ENCODE measurements around the gene INSR.

Gene INSR

DNA sequence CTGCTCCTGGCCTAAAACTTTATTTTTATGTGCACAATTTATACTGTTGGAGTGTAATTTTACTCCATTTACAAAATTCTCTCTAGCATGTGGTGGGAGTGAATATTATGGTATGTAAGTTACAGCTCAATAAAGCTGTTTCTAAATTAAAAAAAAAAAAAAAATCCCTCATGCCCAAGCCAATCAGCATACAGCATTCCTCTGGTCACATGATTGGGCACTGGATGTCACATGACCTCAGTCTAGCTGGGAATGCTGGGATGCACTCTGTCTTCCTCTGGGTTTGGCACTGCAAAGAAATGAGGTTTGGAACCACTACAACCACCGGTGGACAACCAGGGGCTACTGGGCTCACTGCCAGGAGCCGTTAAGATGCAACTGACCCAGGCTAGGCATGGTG, 157.1 kb downstream of the INSR start:
- no peak overlapping the region for H3K27ac ChIP-seq
- TF ChIP-seq, protein P1, sequence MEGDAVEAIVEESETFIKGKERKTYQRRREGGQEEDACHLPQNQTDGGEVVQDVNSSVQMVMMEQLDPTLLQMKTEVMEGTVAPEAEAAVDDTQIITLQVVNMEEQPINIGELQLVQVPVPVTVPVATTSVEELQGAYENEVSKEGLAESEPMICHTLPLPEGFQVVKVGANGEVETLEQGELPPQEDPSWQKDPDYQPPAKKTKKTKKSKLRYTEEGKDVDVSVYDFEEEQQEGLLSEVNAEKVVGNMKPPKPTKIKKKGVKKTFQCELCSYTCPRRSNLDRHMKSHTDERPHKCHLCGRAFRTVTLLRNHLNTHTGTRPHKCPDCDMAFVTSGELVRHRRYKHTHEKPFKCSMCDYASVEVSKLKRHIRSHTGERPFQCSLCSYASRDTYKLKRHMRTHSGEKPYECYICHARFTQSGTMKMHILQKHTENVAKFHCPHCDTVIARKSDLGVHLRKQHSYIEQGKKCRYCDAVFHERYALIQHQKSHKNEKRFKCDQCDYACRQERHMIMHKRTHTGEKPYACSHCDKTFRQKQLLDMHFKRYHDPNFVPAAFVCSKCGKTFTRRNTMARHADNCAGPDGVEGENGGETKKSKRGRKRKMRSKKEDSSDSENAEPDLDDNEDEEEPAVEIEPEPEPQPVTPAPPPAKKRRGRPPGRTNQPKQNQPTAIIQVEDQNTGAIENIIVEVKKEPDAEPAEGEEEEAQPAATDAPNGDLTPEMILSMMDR (conservative IDR thresholded peaks at IDR 0.05; ENCODE audit: low read depth, low read length), result no peak
- no peaks in the 10 kb centered on the region for H3K27me3 ChIP-seq (ENCODE audit: insufficient read depth, low read depth)
- no peak overlapping the region for H2AFZ ChIP-seq (ENCODE audit: low read depth)
- H3K4me2 ChIP-seq, result no peak overlapping the region
- H3K4me3 ChIP-seq (IDR thresholded peaks at IDR 0.05; ENCODE audit: insufficient read depth, low read depth, low read length), result no peak overlapping the region
- H3K4me1 ChIP-seq (ENCODE audit: low read depth, poor library complexity, severe bottlenecking), result no peaks in the 10 kb centered on the region
- H3K79me2 ChIP-seq (ENCODE audit: insufficient read depth, low read depth), result no peaks in the 10 kb centered on the region
- H4K20me1 ChIP-seq (ENCODE audit: insufficient read depth), result no peaks in the 10 kb centered on the region
- H3K9ac ChIP-seq, result no peak overlapping the region
- H3K36me3 ChIP-seq (ENCODE audit: insufficient read depth), result no peaks in the 10 kb centered on the region

DNA sequence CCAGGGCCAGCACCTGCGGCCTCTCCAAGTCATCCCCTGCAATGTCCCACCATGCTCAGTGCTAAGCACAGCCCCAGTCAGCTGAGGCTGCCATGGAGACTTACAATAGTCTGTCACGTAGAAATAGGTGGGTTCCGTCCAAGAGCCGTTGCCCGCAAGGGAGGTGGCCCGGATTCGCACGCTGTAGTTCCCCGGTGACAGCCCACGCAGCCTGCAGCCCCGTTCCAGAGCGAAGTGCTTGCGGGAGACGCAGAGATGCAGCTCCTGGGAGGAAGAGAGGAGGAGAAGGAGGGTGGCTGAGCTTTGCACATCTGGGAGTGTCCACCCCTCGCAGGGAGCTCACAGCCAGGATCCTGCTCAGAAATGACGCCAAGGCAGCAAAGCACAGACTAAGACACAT, 162.2 kb downstream of the INSR start:
- Histone ChIP-seq H3K4me3 (IDR thresholded peaks at IDR 0.05; ENCODE audit: insufficient read depth, low read depth, low read length) (no peak overlapping the region), H2AFZ (ENCODE audit: low read depth) (no peak overlapping the region), H3K79me2 (ENCODE audit: insufficient read depth, low read depth) (no peaks in the 10 kb centered on the region), H3K4me1 (ENCODE audit: low read depth, poor library complexity, severe bottlenecking) (no peaks in the 10 kb centered on the region), H3K27ac (no peak overlapping the region), H4K20me1 (ENCODE audit: insufficient read depth) (no peaks in the 10 kb centered on the region), H3K36me3 (ENCODE audit: insufficient read depth) (no peaks in the 10 kb centered on the region), H3K9ac (no peak overlapping the region), H3K27me3 (ENCODE audit: insufficient read depth, low read depth) (no peaks in the 10 kb centered on the region), H3K4me2 (no peak overlapping the region)
- TF ChIP-seq, protein P1 (conservative IDR thresholded peaks at IDR 0.05; ENCODE audit: low read depth, low read length), result no peak

DNA sequence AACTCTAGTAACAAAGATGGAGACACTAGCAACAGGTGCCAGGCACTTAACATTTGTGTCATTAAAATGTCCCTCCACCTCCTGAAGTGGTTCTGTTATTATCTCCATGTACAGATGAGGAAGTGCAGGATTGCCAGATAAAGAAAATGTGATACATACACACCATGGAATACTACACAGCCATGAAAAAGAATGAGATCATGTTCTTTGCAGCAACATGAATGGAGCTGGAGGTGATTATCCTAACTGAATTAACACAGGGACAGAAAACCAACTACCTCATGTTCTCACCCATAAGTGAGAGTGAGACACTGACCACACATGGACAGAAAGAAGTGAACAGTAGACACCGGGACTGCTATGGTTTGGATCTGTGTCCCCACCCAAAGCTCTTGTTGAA, 164.2 kb downstream of the INSR start:
- Histone ChIP-seq H3K79me2 (ENCODE audit: insufficient read depth, low read depth) (no peaks in the 10 kb centered on the region), H3K4me3 (IDR thresholded peaks at IDR 0.05; ENCODE audit: insufficient read depth, low read depth, low read length) (no peak overlapping the region), H3K4me2 (no peak overlapping the region), H3K36me3 (ENCODE audit: insufficient read depth) (no peaks in the 10 kb centered on the region), H3K9ac (no peak overlapping the region), H3K4me1 (ENCODE audit: low read depth, poor library complexity, severe bottlenecking) (no peaks in the 10 kb centered on the region), H2AFZ (ENCODE audit: low read depth) (no peak overlapping the region), H4K20me1 (ENCODE audit: insufficient read depth) (no peaks in the 10 kb centered on the region), H3K27ac (no peak overlapping the region), H3K27me3 (ENCODE audit: insufficient read depth, low read depth) (no peaks in the 10 kb centered on the region)
- TF ChIP-seq, protein P1 (conservative IDR thresholded peaks at IDR 0.05; ENCODE audit: low read depth, low read length), result no peak

DNA sequence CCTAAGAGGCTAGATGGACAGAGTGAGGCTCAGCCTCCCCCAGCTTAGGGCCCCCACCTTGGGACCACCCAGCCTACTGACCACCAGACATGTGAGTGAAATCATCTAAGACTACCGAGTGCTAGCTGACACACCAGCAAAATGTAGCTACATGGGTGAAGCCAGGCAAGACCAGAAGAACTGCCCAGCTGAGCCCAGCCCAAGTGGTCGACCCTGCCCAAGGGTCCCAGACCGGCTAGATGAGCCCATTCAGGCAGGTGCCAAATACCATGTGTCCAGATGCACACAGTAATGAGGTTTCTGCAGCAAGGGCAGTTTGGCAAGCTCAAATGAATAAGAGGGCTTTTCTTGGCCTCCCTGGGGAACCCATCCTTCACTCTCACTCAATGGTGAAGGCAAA, 168.1 kb downstream of the INSR start:
- TF ChIP-seq, protein P1 (conservative IDR thresholded peaks at IDR 0.05; ENCODE audit: low read depth, low read length), result no peak
- no peaks in the 10 kb centered on the region for H3K79me2 ChIP-seq (ENCODE audit: insufficient read depth, low read depth)
- H4K20me1 ChIP-seq (ENCODE audit: insufficient read depth), result no peaks in the 10 kb centered on the region
- H3K4me2 ChIP-seq, result no peak overlapping the region
- no peak overlapping the region for H3K27ac ChIP-seq
- no peaks in the 10 kb centered on the region for H3K27me3 ChIP-seq (ENCODE audit: insufficient read depth, low read depth)
- H3K4me1 ChIP-seq (ENCODE audit: low read depth, poor library complexity, severe bottlenecking), result no peaks in the 10 kb centered on the region
- no peak overlapping the region for H2AFZ ChIP-seq (ENCODE audit: low read depth)
- no peak overlapping the region for H3K4me3 ChIP-seq (IDR thresholded peaks at IDR 0.05; ENCODE audit: insufficient read depth, low read depth, low read length)
- no peak overlapping the region for H3K9ac ChIP-seq
- H3K36me3 ChIP-seq (ENCODE audit: insufficient read depth), result no peaks in the 10 kb centered on the region

DNA sequence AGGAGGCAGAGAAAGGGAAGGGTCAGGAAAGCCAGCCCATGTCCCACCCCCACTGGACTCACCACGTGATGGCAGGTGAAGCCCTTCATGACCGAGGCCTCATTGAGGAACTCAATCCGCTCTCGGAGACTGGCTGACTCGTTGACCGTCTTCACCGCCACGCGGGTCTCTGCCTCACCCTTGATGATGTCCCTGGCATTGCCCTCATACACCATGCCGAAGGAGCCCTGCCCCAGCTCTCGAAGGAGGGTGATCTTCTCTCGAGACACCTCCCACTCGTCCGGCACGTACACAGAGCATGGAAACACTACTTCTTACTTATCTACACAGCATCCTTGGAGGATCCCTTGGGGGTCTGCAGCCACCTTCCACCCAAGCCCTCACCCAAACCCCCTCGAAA, 169.0 kb downstream of the INSR start:
- Histone ChIP-seq H2AFZ (ENCODE audit: low read depth) (no peak overlapping the region), H3K27me3 (ENCODE audit: insufficient read depth, low read depth) (no peaks in the 10 kb centered on the region), H3K36me3 (ENCODE audit: insufficient read depth) (no peaks in the 10 kb centered on the region), H3K79me2 (ENCODE audit: insufficient read depth, low read depth) (no peaks in the 10 kb centered on the region), H3K4me1 (ENCODE audit: low read depth, poor library complexity, severe bottlenecking) (no peaks in the 10 kb centered on the region), H3K4me3 (IDR thresholded peaks at IDR 0.05; ENCODE audit: insufficient read depth, low read depth, low read length) (no peak overlapping the region), H3K9ac (no peak overlapping the region), H3K27ac (no peak overlapping the region), H4K20me1 (ENCODE audit: insufficient read depth) (no peaks in the 10 kb centered on the region), H3K4me2 (no peak overlapping the region)
- TF ChIP-seq, protein P1 (conservative IDR thresholded peaks at IDR 0.05; ENCODE audit: low read depth, low read length), result no peak

Data from KMS-11 (cell line).